Stimulated activated CD4-positive, alpha-beta T cell treated with anti-CD3 and anti-CD28 coated beads, Interleukin-1b, Interleukin-23, amount 100 ng/mL, for 1 hour (primary cell): ENCODE data around the gene GPR39.

Experiments used
- DNase-seq, 2 donors: peaks; one replicate each; pipeline ENCODE4 v3.0.0-alpha.2; 2020; ENCODE audit warnings: low read depth in 2 of 2

GPR39 gene

GRCh38 chr2:132670496-132671150, 254.0 kb downstream of the GPR39 start:
- no peak for DNase-seq

GRCh38 chr2:132671151-132671835, 254.7 kb downstream of the GPR39 start:
- no peak for DNase-seq

DNA sequence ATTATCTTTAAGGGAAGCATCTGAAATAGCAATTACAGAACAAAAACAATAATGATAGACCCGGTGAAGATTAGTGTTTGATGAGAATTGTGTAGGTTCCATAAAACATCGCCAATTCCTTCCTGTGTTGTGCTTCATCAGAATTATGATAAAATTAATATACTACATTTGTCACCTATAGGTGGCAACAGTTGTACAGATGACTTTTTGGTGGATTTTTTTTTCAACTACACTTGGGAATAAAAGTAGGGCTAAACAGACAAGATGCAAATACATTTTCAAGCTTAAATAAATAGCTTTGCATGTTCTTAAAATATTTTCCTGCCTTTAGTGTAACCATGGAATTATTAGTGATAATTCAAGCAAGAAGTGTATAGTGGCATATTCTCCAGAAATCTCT, 260.4 kb downstream of the GPR39 start:
- no peak for DNase-seq

DNA sequence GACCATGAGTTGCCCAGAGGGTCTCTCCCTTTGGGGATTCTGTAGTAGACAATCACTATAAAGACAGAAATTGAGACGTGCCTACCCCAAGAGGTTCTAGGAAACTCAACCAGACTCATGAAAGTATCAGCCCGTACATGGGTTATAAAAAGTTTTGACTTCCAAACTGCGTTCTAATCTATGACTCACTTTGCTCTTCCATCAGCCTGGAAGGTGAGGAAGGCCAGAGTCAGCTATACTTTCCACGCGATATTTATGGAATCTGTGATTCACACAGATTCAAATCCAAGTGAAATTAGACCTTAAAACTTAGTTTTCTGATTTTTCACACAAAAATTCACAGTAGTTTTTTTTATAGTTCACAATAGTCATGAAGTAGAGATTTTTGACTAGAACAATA, 261.1 kb downstream of the GPR39 start:
- no peak for DNase-seq

DNA sequence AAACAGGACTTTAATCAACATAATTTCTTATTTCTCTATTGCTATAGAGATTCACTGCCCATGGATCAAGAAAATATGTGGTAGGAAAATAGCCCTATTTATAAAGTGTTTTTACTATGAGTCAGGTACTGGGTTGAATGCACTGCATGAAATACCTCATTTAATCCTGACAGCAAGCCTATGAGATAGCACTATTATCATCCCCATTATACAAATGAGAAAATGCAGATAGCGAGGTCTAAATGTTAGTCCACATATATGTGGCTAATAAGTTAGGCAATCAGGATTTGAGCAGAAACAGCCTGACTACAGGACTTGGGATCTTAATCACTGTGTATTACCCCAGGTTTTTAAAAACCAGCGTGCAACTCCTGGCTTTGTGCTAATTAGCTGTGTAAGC, 261.9 kb downstream of the GPR39 start:
- no peak for DNase-seq

GRCh38 chr2:132680544-132680943, 263.9 kb downstream of the GPR39 start:
- no peak for DNase-seq

DNA sequence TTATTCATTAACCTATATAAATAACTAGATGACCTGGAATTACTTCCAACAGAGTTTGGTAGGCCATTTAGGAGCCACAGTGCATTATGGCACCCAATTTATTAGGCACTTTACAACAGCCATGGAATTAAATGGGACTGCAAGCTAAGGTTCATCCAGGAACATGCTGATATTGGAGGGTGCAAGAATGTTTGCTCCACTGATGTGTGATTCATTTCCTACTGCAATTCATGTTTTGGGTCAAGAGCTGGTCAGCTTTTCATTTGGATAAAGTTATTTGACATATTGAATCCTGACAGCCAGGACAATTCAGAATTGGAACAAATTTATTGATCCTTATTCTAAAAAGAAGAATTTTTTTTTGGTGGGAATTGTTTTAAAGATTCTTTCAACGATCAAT, 265.2 kb downstream of the GPR39 start:
- DNase-seq: no peak

GRCh38 chr2:132690664-132691303, 274.2 kb downstream of the GPR39 start:
- no peak for DNase-seq

DNA sequence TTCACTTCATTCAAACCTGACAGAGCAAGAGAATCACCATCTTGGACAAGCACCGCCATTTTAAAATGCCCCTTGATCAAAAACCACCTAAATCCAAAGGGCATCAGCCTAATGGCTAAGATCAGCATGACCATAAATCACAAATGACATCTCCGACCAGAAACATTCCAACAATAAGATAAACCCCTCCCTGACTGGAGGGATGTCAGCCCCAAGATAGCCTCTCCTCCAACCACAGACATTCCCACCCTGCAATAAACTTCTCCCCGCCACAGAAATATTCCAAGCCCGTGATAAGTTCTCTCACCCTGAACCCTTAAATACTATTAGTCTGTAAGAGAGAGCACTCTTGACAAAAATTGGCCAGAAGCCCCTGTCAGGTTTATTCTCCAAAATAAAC, 275.0 kb downstream of the GPR39 start:
- DNase-seq: no peak

DNA sequence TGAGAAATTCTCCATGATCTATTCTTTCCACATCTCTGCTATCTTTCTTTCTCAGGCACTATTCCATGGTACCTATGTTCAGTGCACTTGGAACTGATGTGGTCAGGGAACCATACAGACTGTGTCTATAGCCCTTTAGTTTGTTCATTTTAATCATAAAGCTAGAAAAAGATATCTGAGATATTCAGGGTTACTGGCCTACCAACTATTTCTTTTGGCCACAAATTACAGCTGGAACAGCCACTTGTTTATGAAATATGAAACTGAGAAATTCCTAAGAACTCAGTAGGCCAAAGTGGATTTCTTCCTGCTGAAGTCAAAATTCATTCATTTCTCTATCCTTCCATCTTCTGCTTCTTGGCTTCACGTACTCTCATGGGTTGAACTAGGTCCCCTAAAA, 276.2 kb downstream of the GPR39 start:
- DNase-seq: no peak
